ENCODE data around the gene SSTR3.

DNA sequence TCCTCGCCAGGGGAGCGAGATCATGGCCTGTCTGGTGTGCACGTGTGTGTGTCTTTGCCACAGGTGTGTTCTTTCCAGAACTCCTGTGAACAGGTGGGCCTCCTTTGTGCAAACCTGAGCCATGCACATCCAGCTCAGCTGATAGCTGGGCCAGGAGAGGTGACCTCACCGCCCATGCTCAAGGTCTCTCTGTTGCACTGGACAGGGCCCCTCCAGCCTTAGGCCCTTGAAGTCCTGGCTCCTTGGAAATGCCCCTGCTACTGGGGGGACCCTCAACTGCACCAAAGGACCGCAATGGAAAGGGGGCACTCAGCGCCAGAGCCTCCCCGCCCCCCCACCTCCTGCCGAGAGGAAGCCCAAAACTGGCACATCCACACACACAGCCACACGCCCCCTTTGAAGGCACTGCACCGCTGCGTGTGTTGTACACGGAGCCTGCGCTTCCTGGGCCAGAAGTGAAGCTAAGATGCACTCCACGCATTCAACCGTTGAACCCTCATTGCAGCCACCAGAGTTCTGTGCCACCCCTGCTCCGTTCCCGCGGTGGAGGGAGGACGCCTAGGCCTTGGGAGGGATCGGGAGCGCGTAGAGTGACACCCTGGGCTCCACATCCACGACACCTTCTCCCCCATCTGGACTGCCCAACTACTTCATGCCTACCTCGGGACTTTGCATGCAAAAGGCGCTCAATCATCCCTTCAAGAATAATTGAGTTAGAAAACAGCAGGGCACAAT, 46.2 kb downstream of the SSTR3 start:
- TF ChIP-seq YY1 (IDR thresholded peaks at IDR 0.05; ENCODE audit: low read depth, low read length) (no peak), CTCF (IDR thresholded peaks at IDR 0.05 in 2 of 3, conservative IDR thresholded peaks at IDR 0.05 in 1 of 3; ENCODE audit: control insufficient read depth in 2 of 3, extremely low read depth in 1 of 3, insufficient read depth in 1 of 3, low read depth in 3 of 3, low read length in 3 of 3) (peak in 1 of 3 experiments; percentile 93; a peak in 1 of 6 replicates), SPI1 (IDR thresholded peaks at IDR 0.05; ENCODE audit: borderline replicate concordance, insufficient read depth, low read depth, low read length) (no peak), MYC (IDR thresholded peaks at IDR 0.05; ENCODE audit: insufficient read depth, insufficient read length, insufficient replicate concordance, low read length, severe bottlenecking) (no peak), PBX3 (IDR thresholded peaks at IDR 0.05; ENCODE audit: insufficient replicate concordance, low read depth, low read length) (peak; percentile 21), ATF7 (IDR thresholded peaks at IDR 0.05; ENCODE audit: low read depth) (no peak), ZBTB33 (IDR thresholded peaks at IDR 0.05) (peak; percentile 47; the same call in 1 of the 2 replicates), POLR2AphosphoS5 (IDR thresholded peaks at IDR 0.05; ENCODE audit: low read length) (no peak), REST (IDR thresholded peaks at IDR 0.05; ENCODE audit: low read depth, low read length) (no peak), NFIC (IDR thresholded peaks at IDR 0.05; ENCODE audit: low read depth, low read length) (no peak), CBFB (IDR thresholded peaks at IDR 0.05; ENCODE audit: low read depth) (no peak), POLR2A (IDR thresholded peaks at IDR 0.05; ENCODE audit: low read depth, low read length) (no peak)

All from GM12878 (cell line).